ENCODE data around the gene C9orf153. TPM values are rescaled to one million over a fixed set of nuclear protein-coding genes. Genes with fewer than 3 reads are reported as not detected.

C9orf153 gene
- total RNA-seq, 1 donor from 2014 or later = not detected

DNA sequence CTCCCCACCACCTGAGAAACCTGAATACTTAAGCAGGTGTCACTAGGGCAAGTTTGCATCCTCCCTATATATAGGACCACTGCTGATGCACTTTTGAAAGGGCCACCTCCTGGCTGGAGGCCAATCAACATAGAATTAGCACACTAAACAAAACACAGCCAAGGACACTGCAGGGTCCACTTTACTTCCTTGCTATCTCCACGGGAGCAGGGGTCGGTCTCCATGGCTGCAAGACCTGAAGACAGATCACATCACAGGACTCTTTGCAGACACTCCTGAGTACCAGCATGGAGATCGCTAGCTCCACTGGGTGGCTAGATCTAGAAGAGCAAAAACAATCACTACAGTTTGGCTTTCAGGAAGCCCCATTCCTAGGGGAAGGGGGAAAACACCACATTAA is 72.3 kb downstream of the C9orf153 start:
- no peak for DNase-seq (ENCODE audit: low spot score in 2 of 2)
- H3K4me1 ChIP-seq = no peaks in the 10 kb centered on the region

DNA sequence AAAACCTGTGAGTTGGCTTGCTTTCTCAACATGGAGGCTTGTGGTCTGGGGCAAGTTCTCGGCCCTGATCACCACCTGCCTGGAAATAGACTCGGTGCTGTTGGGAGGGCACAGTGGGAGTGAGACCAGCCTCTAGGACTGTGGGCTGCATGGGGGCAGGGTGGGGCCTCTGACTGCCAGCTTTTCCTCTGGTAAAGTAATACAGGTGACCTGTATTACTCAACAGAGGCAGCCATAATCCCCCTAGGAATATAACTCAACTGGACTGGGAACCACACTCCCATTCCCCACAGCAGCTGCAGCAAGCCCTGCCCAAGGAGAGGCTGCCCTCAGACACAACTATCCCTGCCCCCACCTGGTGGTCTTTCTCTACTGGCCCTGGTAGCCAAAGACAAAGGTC is 72.8 kb downstream of the C9orf153 start:
- Histone ChIP-seq H3K9me3 (peaks cover 8 to 11% of the 10 kb centered on the region in 2 donors), H3K4me3 (no peak overlapping the region), H3K27ac (no peak overlapping the region), H3K36me3 (no peaks in the 10 kb centered on the region), H3K27me3 (no peaks in the 10 kb centered on the region), H3K4me1 (no peaks in the 10 kb centered on the region)
- intact Hi-C loops (cut with DNase I) = no loop called here
- TF ChIP-seq, protein P1, sequence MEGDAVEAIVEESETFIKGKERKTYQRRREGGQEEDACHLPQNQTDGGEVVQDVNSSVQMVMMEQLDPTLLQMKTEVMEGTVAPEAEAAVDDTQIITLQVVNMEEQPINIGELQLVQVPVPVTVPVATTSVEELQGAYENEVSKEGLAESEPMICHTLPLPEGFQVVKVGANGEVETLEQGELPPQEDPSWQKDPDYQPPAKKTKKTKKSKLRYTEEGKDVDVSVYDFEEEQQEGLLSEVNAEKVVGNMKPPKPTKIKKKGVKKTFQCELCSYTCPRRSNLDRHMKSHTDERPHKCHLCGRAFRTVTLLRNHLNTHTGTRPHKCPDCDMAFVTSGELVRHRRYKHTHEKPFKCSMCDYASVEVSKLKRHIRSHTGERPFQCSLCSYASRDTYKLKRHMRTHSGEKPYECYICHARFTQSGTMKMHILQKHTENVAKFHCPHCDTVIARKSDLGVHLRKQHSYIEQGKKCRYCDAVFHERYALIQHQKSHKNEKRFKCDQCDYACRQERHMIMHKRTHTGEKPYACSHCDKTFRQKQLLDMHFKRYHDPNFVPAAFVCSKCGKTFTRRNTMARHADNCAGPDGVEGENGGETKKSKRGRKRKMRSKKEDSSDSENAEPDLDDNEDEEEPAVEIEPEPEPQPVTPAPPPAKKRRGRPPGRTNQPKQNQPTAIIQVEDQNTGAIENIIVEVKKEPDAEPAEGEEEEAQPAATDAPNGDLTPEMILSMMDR (IDR thresholded peaks at IDR 0.05) = no peak
- no peak for DNase-seq (ENCODE audit: low spot score in 2 of 2)

More for the DNA sequence above, 72.3 kb downstream of the C9orf153 start:
- intact Hi-C loops (cut with DNase I) = no loop called here
- no peak overlapping the region for H3K4me3 ChIP-seq
- TF ChIP-seq, protein P1 (IDR thresholded peaks at IDR 0.05) = no peak
- no peaks in the 10 kb centered on the region for H3K27me3 ChIP-seq
- peaks cover 8 to 11% of the 10 kb centered on the region in 2 donors for H3K9me3 ChIP-seq
- no peaks in the 10 kb centered on the region for H3K36me3 ChIP-seq
- no peak overlapping the region for H3K27ac ChIP-seq

DNA sequence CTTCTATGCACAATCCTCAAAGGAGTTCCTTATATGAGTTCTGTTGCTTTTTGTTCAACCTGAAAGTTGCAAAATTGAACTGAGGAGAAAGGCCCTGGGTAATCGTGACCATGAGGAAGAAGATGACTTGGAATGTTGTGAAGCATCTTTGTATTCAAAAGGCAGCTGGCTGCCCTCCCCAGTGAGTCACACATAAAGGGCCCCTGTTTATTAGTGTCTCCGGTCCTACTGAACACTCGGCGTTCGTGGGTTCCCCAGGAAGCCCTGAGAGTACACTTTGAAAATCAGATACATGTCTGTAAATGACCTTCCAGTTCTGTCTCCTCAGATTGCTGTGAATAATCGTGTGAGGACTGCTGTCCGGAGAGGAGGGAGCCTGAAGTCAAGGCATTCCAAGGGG is 73.6 kb downstream of the C9orf153 start:
- no peak for DNase-seq (ENCODE audit: low spot score in 2 of 2)
- no peaks in the 10 kb centered on the region for H3K4me1 ChIP-seq
- H3K9me3 ChIP-seq = peaks cover 8 to 11% of the 10 kb centered on the region in 2 donors
- no peaks in the 10 kb centered on the region for H3K36me3 ChIP-seq
- H3K4me3 ChIP-seq = no peak overlapping the region
- no peak overlapping the region for H3K27ac ChIP-seq
- TF ChIP-seq, protein P1 (IDR thresholded peaks at IDR 0.05) = no peak
- no peaks in the 10 kb centered on the region for H3K27me3 ChIP-seq
- intact Hi-C loops (cut with DNase I) = no loop called here

DNA sequence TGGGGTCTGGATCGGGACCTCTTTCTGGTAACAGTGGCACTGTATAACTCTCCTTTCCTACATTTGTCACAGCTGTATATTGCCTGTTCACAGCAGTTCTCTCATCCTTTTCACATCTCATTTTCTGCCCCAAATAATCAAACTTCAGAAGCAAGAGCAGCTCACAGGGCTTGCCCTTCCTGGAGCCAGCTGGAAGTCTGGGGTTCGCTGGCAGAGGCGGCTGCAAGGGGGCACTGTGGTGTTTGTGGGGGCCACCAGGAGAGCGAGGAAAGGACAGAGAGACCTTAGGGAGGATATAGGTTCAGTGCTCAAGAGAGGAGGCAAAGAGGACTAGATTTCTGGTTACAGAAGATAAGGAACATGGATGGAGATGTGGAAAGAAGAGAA is 75.3 kb downstream of the C9orf153 start:
- no peak overlapping the region for H3K27ac ChIP-seq
- H3K4me1 ChIP-seq = no peaks in the 10 kb centered on the region
- no peaks in the 10 kb centered on the region for H3K27me3 ChIP-seq
- H3K36me3 ChIP-seq = no peaks in the 10 kb centered on the region
- no peak overlapping the region for H3K4me3 ChIP-seq
- no peak for DNase-seq (ENCODE audit: low spot score in 2 of 2)
- H3K9me3 ChIP-seq = peaks cover 8 to 11% of the 10 kb centered on the region in 2 donors
- TF ChIP-seq, protein P1 (IDR thresholded peaks at IDR 0.05) = no peak
- intact Hi-C loops (cut with DNase I) = no loop called here

DNA sequence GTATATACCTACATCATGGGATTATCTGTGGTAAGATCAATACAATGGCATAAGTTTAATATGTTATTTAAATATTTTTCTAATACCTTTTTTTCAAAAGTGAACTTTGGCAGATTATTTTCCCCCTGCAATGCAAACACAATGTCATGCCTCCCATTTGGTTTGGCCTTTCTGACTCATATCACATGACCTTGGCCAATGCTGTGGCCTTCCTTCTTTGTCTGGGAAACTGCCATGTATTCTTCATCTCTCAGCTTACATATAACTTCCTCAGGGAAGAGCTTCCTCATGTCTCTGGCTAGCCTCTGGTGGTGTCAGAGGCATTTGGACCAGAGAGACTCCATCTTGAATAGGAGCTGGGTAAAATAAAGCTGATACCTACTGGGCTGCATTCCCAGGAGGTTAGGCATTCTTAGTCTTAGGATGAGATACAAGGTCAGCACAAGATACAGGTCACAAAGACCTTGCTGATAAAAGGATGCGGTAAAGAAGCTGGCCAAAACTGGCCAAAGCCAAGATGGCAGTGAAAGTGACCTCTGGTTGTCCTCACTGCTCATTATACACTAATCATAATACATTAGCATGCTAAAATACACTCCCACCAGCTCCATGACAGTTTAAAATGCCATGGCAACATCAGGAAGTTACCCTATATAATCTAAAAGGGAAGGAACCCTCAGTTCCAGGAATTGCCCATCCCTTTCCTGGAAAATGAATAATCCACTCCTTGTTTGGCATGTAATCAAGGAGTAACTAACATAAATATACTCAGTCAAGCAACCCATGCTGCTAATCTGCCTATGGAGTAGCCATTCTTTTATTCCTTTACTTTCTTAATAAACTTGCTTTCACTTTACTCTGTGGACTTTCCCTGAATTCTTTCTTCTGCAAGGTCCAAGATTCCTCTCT is 76.0 kb downstream of the C9orf153 start:
- H3K27me3 ChIP-seq = no peaks in the 10 kb centered on the region
- no peak for DNase-seq (ENCODE audit: low spot score in 2 of 2)

More for the DNA sequence above, 76.0 kb downstream of the C9orf153 start:
- Histone ChIP-seq H3K36me3 (no peaks in the 10 kb centered on the region), H3K4me1 (no peaks in the 10 kb centered on the region), H3K4me3 (no peak overlapping the region), H3K27ac (no peak overlapping the region), H3K9me3 (peaks cover 6 to 8% of the 10 kb centered on the region in 2 donors)
- intact Hi-C loops (cut with DNase I) = no loop called here
- TF ChIP-seq, protein P1 (IDR thresholded peaks at IDR 0.05) = no peak
